OCI-LY1 (cell line): Measurements from ENCODE around the gene ASB16.

ENCODE experiments used
- H2AFZ ChIP-seq: fragments of 200-600 bp; sonication (generic), shearing (Covaris generic); 2 replicates; pipeline ENCODE4 v1.6.0; 2014; ENCODE audit warnings: antibody characterized with exemption, mild to moderate bottlenecking, low read length
- H3F3A ChIP-seq: fragments of 200-600 bp; sonication (generic), shearing (Covaris generic); 2 replicates; pipeline ENCODE4 v1.6.0; 2014; ENCODE audit warnings: mild to moderate bottlenecking, antibody characterized with exemption, low read length, moderate library complexity; ENCODE audit not compliant: insufficient read depth
- H3K27ac ChIP-seq: fragments of 200-600 bp; sonication (generic); 2 replicates; pipeline ENCODE4 v1.5.1; 2014; ENCODE audit warnings: low read length, mixed run types, mild to moderate bottlenecking, low read depth; ENCODE audit not compliant: poor library complexity, severe bottlenecking
- H3K27me3 ChIP-seq: fragments of 200-600 bp; sonication (generic); 2 replicates; pipeline ENCODE4 v1.6.0; 2014; ENCODE audit warnings: antibody characterized with exemption, mild to moderate bottlenecking, low read length, moderate library complexity; ENCODE audit not compliant: insufficient read depth
- H3K36me3 ChIP-seq: fragments of 200-600 bp; sonication (generic); 2 replicates; pipeline ENCODE4 v1.6.1; 2014; ENCODE audit warnings: mild to moderate bottlenecking, antibody characterized with exemption, low read length, moderate library complexity, mixed read lengths; ENCODE audit not compliant: insufficient read depth
- H3K4me1 ChIP-seq: fragments of 200-600 bp; sonication (generic); 2 replicates; pipeline ENCODE4 v1.5.1; 2014; ENCODE audit warnings: mild to moderate bottlenecking, low read length, moderate library complexity; ENCODE audit not compliant: insufficient read depth, severe bottlenecking
- H3K4me2 ChIP-seq: fragments of 200-600 bp; sonication (generic), shearing (Covaris generic); 2 replicates; pipeline ENCODE4 v1.6.1; 2014; ENCODE audit warnings: low read length
- H3K4me3 ChIP-seq: fragments of 200-600 bp; sonication (generic); 2 replicates; pipeline ENCODE4 v1.5.1; 2014; ENCODE audit warnings: low read length, low read depth, mild to moderate bottlenecking, mixed read lengths; ENCODE audit not compliant: poor library complexity, severe bottlenecking
- H3K79me2 ChIP-seq: fragments of 200-600 bp; shearing (Covaris generic); 2 replicates; pipeline ENCODE4 v1.6.1; 2016; ENCODE audit warnings: mixed run types, low read length, mixed read lengths; ENCODE audit not compliant: insufficient read depth
- H3K9ac ChIP-seq: fragments of 200-600 bp; sonication (generic), shearing (Covaris generic); 2 replicates; pipeline ENCODE4 v1.6.1; 2014; ENCODE audit warnings: mild to moderate bottlenecking, low read length, mixed read lengths
- H3K9me2 ChIP-seq: fragments of 200-600 bp; sonication (generic), shearing (Covaris generic); 2 replicates; pipeline ENCODE4 v1.6.1; 2014; ENCODE audit warnings: low read depth, mild to moderate bottlenecking, low read length, mixed read lengths
- H3K9me3 ChIP-seq: fragments of 200-600 bp; shearing (Covaris generic); 2 replicates; pipeline ENCODE4 v1.6.1; 2014; ENCODE audit warnings: low read length, mixed read lengths
- H4K20me1 ChIP-seq: fragments of 200-600 bp; sonication (generic), shearing (Covaris generic); 2 replicates; pipeline ENCODE4 v1.6.0; 2016; ENCODE audit warnings: mild to moderate bottlenecking, low read length; ENCODE audit not compliant: insufficient read depth
- CTCF ChIP-seq: fragments of 200-600 bp; sonication (generic), shearing (Covaris generic); IDR thresholded peaks from 2 replicates; pipeline ENCODE4 v1.5.1; 2017; ENCODE audit warnings: mild to moderate bottlenecking, antibody characterized with exemption, low read length, moderate library complexity, mixed read lengths
- EZH2 ChIP-seq: fragments of 200-600 bp; sonication (generic), shearing (Covaris generic); IDR thresholded peaks from 2 replicates; pipeline ENCODE4 v1.8.0; 2017; ENCODE audit warnings: borderline replicate concordance, mixed run types, mild to moderate bottlenecking, antibody characterized with exemption, low read length, moderate library complexity, mixed read lengths

The ASB16 gene

GRCh38 chr17:44170499-44171201 lies at the start of gene ASB16:
TSS of gene ASB16 (plus strand) at chr17:44170704. CDS start at chr17:44170790, 86 bp downstream.
- Histone ChIP-seq H3K27me3 (no peaks in the 10 kb centered on the region), H3K4me1 (peaks cover 12% of the 10 kb centered on the region), H2AFZ (no peak within 1 kb of the TSS), H3K9ac (no peak within 1 kb of the TSS), H3K9me3 (no peaks in the 10 kb centered on the region), H3K36me3 (peaks cover 8% of the 10 kb centered on the region; the same call in 1 of the 2 replicates), H3F3A (no peaks in the 10 kb centered on the region), H3K9me2 (no peaks in the 10 kb centered on the region), H3K79me2 (no peaks in the 10 kb centered on the region), H4K20me1 (no peaks in the 10 kb centered on the region), H3K27ac (no peak within 1 kb of the TSS), H3K4me3 (no peak within 1 kb of the TSS), H3K4me2 (no peak within 1 kb of the TSS)
- no peak for TF ChIP-seq EZH2
- TF ChIP-seq CTCF = no peak

- Histone ChIP-seq H2AFZ (no peak overlapping the region), H3K4me3 (no peak overlapping the region), H3K9me3 (no peaks in the 10 kb centered on the region), H3K9ac (no peak overlapping the region), H3K27ac (no peak overlapping the region), H3K4me1 (peaks cover 12% of the 10 kb centered on the region), H3K79me2 (no peaks in the 10 kb centered on the region), H3F3A (no peaks in the 10 kb centered on the region), H3K4me2 (no peak overlapping the region), H3K27me3 (no peaks in the 10 kb centered on the region), H4K20me1 (no peaks in the 10 kb centered on the region), H3K36me3 (no peaks in the 10 kb centered on the region), H3K9me2 (no peaks in the 10 kb centered on the region)
- TF ChIP-seq CTCF = no peak
- no peak for TF ChIP-seq EZH2
These were observed 49.5 kb upstream of the ASB16 start for GRCh38 chr17:44120851-44121605.

GRCh38 chr17:44121997-44122815 lies 48.3 kb upstream of the ASB16 start:
- H3K27me3 ChIP-seq = no peaks in the 10 kb centered on the region
- no peaks in the 10 kb centered on the region for H3K36me3 ChIP-seq
- no peak overlapping the region for H2AFZ ChIP-seq
- no peaks in the 10 kb centered on the region for H3K79me2 ChIP-seq
- no peak overlapping the region for H3K27ac ChIP-seq
- no peaks in the 10 kb centered on the region for H3F3A ChIP-seq
- H3K9ac ChIP-seq = peak overlapping the region; percentile 53; the same call in 1 of the 2 replicates
- H3K9me3 ChIP-seq = no peaks in the 10 kb centered on the region
- peak overlapping the region; percentile 68 for H3K4me3 ChIP-seq
- no peaks in the 10 kb centered on the region for H4K20me1 ChIP-seq
- H3K9me2 ChIP-seq = no peaks in the 10 kb centered on the region
- TF ChIP-seq CTCF (no peak), EZH2 (no peak)
- H3K4me2 ChIP-seq = peak overlapping the region; percentile 83
- H3K4me1 ChIP-seq = peaks cover 15% of the 10 kb centered on the region
